ENCODE results near the gene GLE1.
"Not testable (repeated sequence)": the region's sequence is repeated elsewhere in the genome, so short reads cannot be mapped to it uniquely, and the experiment has no call there.

GLE1 gene

DNA sequence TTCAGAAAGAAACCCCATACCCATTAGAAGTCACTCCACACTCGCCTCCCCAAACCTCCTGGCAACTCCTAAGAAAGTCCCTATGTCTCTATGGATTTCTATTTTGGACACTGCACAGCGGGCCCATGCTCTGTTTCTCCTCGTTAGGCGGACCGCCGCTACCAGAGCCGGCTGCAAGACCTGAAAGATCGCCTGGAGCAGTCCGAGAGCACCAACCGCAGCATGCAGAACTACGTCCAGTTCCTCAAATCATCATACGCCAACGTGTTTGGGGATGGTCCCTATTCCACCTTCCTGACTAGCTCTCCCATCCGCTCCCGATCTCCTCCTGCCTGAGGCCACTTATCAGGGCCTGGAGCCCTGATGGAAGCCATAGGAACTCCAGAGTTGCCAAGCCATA lies 4.6 kb upstream of the GLE1 start:
- no peak overlapping the region for H2BK12ac ChIP-seq (ENCODE audit: low read length in 2 of 2)
- no peak overlapping the region for H3K18ac ChIP-seq (ENCODE audit: low read depth in 1 of 2, low read length in 2 of 2)
- no peak overlapping the region for H3K4ac ChIP-seq (ENCODE audit: low read depth in 1 of 2, low read length in 2 of 2)
- peaks cover 50 to 55% of the 10 kb centered on the region in 2 experiments for H3K36me3 ChIP-seq (ENCODE audit: control insufficient read depth in 1 of 2, insufficient read depth in 2 of 2, low read depth in 1 of 2, low read length in 2 of 2)
- 95% methylated on average over 15 of the region's 15 CpGs for WGBS
- peaks cover 7% of the 10 kb centered on the region for H3K79me1 ChIP-seq (replicated peaks; ENCODE audit: low read length, poor library complexity, severe bottlenecking)
- no peak overlapping the region for H3K4me2 ChIP-seq (ENCODE audit: low read length, poor library complexity, severe bottlenecking)
- H3K27me3 ChIP-seq (ENCODE audit: control insufficient read depth in 1 of 2, insufficient read depth in 1 of 2, low read length in 2 of 2) = no peaks in the 10 kb centered on the region
- H4K91ac ChIP-seq (ENCODE audit: low read length) = no peak overlapping the region
- H2BK5ac ChIP-seq (ENCODE audit: low read depth, low read length, poor library complexity, severe bottlenecking) = no peak overlapping the region
- H2AFZ ChIP-seq (ENCODE audit: low read depth, low read length) = no peak overlapping the region
- H4K8ac ChIP-seq (ENCODE audit: low read length) = no peak overlapping the region
- H3K9ac ChIP-seq (ENCODE audit: low read length) = no peak overlapping the region
- H3K9me3 ChIP-seq (ENCODE audit: control insufficient read depth, low read length) = no peaks in the 10 kb centered on the region
- no peak overlapping the region for H3K23ac ChIP-seq (ENCODE audit: low read length in 2 of 2)
- H2BK120ac ChIP-seq (ENCODE audit: low read depth, low read length) = no peak overlapping the region
- no peak overlapping the region for H3K4me3 ChIP-seq (ENCODE audit: insufficient read depth in 1 of 2, low read depth in 1 of 2, low read length in 2 of 2)
- H2AK5ac ChIP-seq (ENCODE audit: low read length, severe bottlenecking) = no peak overlapping the region
- DNase-seq = no peak
- H2BK15ac ChIP-seq (ENCODE audit: low read depth, poor library complexity, severe bottlenecking) = no peak overlapping the region
- H3K4me1 ChIP-seq (ENCODE audit: control insufficient read depth, insufficient read depth, low read depth, low read length) = peaks cover 4% of the 10 kb centered on the region
- no peak overlapping the region for H3K27ac ChIP-seq (ENCODE audit: low read length, poor library complexity, severe bottlenecking)
- H3K14ac ChIP-seq (ENCODE audit: low read length in 2 of 2) = no peak overlapping the region

DNA sequence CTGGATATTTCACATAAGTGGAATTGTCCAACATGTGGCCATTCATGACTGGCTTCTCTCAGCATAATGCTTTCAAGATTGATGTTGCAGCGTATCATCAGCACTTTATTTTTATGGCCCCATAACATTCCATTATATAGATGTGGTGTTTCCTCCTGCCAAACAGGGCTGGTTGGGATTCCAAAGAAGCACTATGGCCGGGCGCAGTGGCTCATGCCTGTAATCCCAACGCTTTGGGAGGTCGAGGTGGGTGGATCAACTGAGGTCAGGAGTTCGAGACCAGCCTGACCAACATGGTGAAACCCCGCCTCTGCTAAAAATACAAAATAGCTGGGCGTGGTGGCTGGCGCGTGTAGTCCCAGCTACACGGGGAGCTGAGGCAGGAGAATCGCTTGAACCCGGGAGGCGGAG lies 1.1 kb upstream of the GLE1 start:
- not testable (repeated sequence) for H3K27me3 ChIP-seq (ENCODE audit: control insufficient read depth in 1 of 2, insufficient read depth in 1 of 2, low read length in 2 of 2); H3K23ac ChIP-seq (ENCODE audit: low read length in 2 of 2); H2AFZ ChIP-seq (ENCODE audit: low read depth, low read length); H2BK15ac ChIP-seq (ENCODE audit: low read depth, poor library complexity, severe bottlenecking); H3K9me3 ChIP-seq (ENCODE audit: control insufficient read depth, low read length); H4K8ac ChIP-seq (ENCODE audit: low read length); H3K79me1 ChIP-seq (replicated peaks; ENCODE audit: low read length, poor library complexity, severe bottlenecking); H3K4ac ChIP-seq (ENCODE audit: low read depth in 1 of 2, low read length in 2 of 2); H3K4me2 ChIP-seq (ENCODE audit: low read length, poor library complexity, severe bottlenecking); H3K14ac ChIP-seq (ENCODE audit: low read length in 2 of 2); H2BK120ac ChIP-seq (ENCODE audit: low read depth, low read length); H4K91ac ChIP-seq (ENCODE audit: low read length); H3K18ac ChIP-seq (ENCODE audit: low read depth in 1 of 2, low read length in 2 of 2); H3K27ac ChIP-seq (ENCODE audit: low read length, poor library complexity, severe bottlenecking); H2AK5ac ChIP-seq (ENCODE audit: low read length, severe bottlenecking); H2BK5ac ChIP-seq (ENCODE audit: low read depth, low read length, poor library complexity, severe bottlenecking); H3K4me1 ChIP-seq (ENCODE audit: control insufficient read depth, insufficient read depth, low read depth, low read length); H2BK12ac ChIP-seq (ENCODE audit: low read length in 2 of 2)
- WGBS = 72% methylated on average over 14 of the region's 14 CpGs
- H3K36me3 ChIP-seq (ENCODE audit: control insufficient read depth in 1 of 2, insufficient read depth in 2 of 2, low read depth in 1 of 2, low read length in 2 of 2) = peaks cover 25 to 27% of the 10 kb centered on the region in 2 experiments
- peak overlapping the region in 1 of 2 experiments; percentile 98 for H3K4me3 ChIP-seq (ENCODE audit: insufficient read depth in 1 of 2, low read depth in 1 of 2, low read length in 2 of 2)
- H3K9ac ChIP-seq (ENCODE audit: low read length) = peak overlapping the region; percentile 98
- DNase-seq = peak; percentile 7

DNA sequence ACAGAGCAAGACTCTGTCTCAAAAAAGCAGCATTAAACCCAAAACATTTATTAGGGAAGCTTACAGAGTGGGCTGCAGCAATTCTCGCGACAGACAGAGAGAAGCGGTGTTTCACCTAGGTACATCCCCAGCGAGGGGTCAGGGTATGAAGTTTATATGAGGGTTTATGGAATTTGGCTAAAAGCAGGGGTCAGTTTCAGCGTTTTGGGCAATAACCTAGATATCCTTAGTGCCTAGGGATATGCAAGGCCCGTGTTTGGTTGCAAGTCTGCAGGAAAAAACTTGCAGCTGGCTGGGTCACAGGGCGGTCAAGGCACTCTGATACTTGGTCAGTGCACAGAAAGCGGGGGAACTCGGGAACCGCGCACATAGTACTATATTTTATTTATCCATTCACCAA lies 649 bp upstream of the GLE1 start:
- H3K79me1 ChIP-seq (replicated peaks; ENCODE audit: low read length, poor library complexity, severe bottlenecking) = peaks cover 9% of the 10 kb centered on the region
- no peak overlapping the region for H3K18ac ChIP-seq (ENCODE audit: low read depth in 1 of 2, low read length in 2 of 2)
- peak overlapping the region; percentile 98 for H3K9ac ChIP-seq (ENCODE audit: low read length)
- no peak overlapping the region for H2BK15ac ChIP-seq (ENCODE audit: low read depth, poor library complexity, severe bottlenecking)
- H3K4ac ChIP-seq (ENCODE audit: low read depth in 1 of 2, low read length in 2 of 2) = peak overlapping the region in 1 of 2 experiments; percentile 47
- H3K27me3 ChIP-seq (ENCODE audit: control insufficient read depth in 1 of 2, insufficient read depth in 1 of 2, low read length in 2 of 2) = no peaks in the 10 kb centered on the region
- no peak overlapping the region for H2BK120ac ChIP-seq (ENCODE audit: low read depth, low read length)
- DNase-seq = peak; percentile 2
- no peak overlapping the region for H4K8ac ChIP-seq (ENCODE audit: low read length)
- no peak overlapping the region for H3K14ac ChIP-seq (ENCODE audit: low read length in 2 of 2)
- H3K27ac ChIP-seq (ENCODE audit: low read length, poor library complexity, severe bottlenecking) = no peak overlapping the region
- peak overlapping the region in 1 of 2 experiments; percentile 98 for H3K4me3 ChIP-seq (ENCODE audit: insufficient read depth in 1 of 2, low read depth in 1 of 2, low read length in 2 of 2)
- H2BK12ac ChIP-seq (ENCODE audit: low read length in 2 of 2) = no peak overlapping the region
- no peak overlapping the region for H2AK5ac ChIP-seq (ENCODE audit: low read length, severe bottlenecking)
- H2AFZ ChIP-seq (ENCODE audit: low read depth, low read length) = no peak overlapping the region
- H3K36me3 ChIP-seq (ENCODE audit: control insufficient read depth in 1 of 2, insufficient read depth in 2 of 2, low read depth in 1 of 2, low read length in 2 of 2) = peaks cover 20 to 27% of the 10 kb centered on the region in 2 experiments
- no peak overlapping the region for H4K91ac ChIP-seq (ENCODE audit: low read length)
- H3K4me2 ChIP-seq (ENCODE audit: low read length, poor library complexity, severe bottlenecking) = peak overlapping the region; percentile 27
- no peaks in the 10 kb centered on the region for H3K9me3 ChIP-seq (ENCODE audit: control insufficient read depth, low read length)
- no peak overlapping the region for H3K23ac ChIP-seq (ENCODE audit: low read length in 2 of 2)
- no peak overlapping the region for H2BK5ac ChIP-seq (ENCODE audit: low read depth, low read length, poor library complexity, severe bottlenecking)
- peaks cover 7% of the 10 kb centered on the region for H3K4me1 ChIP-seq (ENCODE audit: control insufficient read depth, insufficient read depth, low read depth, low read length)
- 39% methylated on average over 7 of the region's 11 CpGs for WGBS

DNA sequence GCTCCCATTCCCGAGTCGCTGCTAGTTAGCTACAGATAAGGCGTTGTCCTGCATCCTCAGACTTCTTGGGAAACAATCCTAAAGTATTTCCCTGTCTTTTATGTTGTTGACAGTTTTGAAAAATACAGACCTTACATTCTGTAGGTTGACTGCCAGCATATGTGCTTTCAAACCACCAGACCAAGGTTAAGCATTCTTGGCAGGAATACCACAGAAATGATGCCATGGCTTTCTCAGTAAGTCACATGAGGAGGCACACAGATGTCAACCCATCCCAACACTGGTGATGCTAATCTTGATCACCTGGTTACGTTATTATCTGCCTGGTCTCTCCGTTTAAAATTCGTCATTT lies 871 bp downstream of the GLE1 start:
- Histone ChIP-seq H3K18ac (ENCODE audit: low read depth in 1 of 2, low read length in 2 of 2) (no peak overlapping the region), H3K36me3 (ENCODE audit: control insufficient read depth in 1 of 2, insufficient read depth in 2 of 2, low read depth in 1 of 2, low read length in 2 of 2) (peaks cover 12 to 31% of the 10 kb centered on the region in 2 experiments), H3K27ac (ENCODE audit: low read length, poor library complexity, severe bottlenecking) (peak overlapping the region; percentile 57), H3K27me3 (ENCODE audit: control insufficient read depth in 1 of 2, insufficient read depth in 1 of 2, low read length in 2 of 2) (no peaks in the 10 kb centered on the region), H2BK15ac (ENCODE audit: low read depth, poor library complexity, severe bottlenecking) (no peak overlapping the region), H2BK120ac (ENCODE audit: low read depth, low read length) (no peak overlapping the region), H3K79me1 (replicated peaks; ENCODE audit: low read length, poor library complexity, severe bottlenecking) (peaks cover 14% of the 10 kb centered on the region), H2AK5ac (ENCODE audit: low read length, severe bottlenecking) (no peak overlapping the region), H4K91ac (ENCODE audit: low read length) (no peak overlapping the region), H2BK12ac (ENCODE audit: low read length in 2 of 2) (no peak overlapping the region), H3K23ac (ENCODE audit: low read length in 2 of 2) (no peak overlapping the region), H3K9ac (ENCODE audit: low read length) (peak overlapping the region; percentile 98), H3K4me1 (ENCODE audit: control insufficient read depth, insufficient read depth, low read depth, low read length) (peaks cover 7% of the 10 kb centered on the region), H3K4ac (ENCODE audit: low read depth in 1 of 2, low read length in 2 of 2) (no peak overlapping the region), H3K4me3 (ENCODE audit: insufficient read depth in 1 of 2, low read depth in 1 of 2, low read length in 2 of 2) (peak overlapping the region; percentile 90 to 98), H3K14ac (ENCODE audit: low read length in 2 of 2) (no peak overlapping the region), H2AFZ (ENCODE audit: low read depth, low read length) (no peak overlapping the region), H3K4me2 (ENCODE audit: low read length, poor library complexity, severe bottlenecking) (peak overlapping the region; percentile 93), H3K9me3 (ENCODE audit: control insufficient read depth, low read length) (no peaks in the 10 kb centered on the region), H4K8ac (ENCODE audit: low read length) (no peak overlapping the region), H2BK5ac (ENCODE audit: low read depth, low read length, poor library complexity, severe bottlenecking) (no peak overlapping the region)
- DNase-seq = no peak
- WGBS = 81% methylated on average over 3 of the region's 6 CpGs

Measured in mesenchymal stem cell (in vitro differentiated cells and primary cell).